ENCODE measurements around the gene HLA-DRB1.
"Not testable (repeated sequence)": the region's sequence is repeated elsewhere in the genome, so short reads cannot be mapped to it uniquely, and the experiment has no call there.

The HLA-DRB1 gene

DNA sequence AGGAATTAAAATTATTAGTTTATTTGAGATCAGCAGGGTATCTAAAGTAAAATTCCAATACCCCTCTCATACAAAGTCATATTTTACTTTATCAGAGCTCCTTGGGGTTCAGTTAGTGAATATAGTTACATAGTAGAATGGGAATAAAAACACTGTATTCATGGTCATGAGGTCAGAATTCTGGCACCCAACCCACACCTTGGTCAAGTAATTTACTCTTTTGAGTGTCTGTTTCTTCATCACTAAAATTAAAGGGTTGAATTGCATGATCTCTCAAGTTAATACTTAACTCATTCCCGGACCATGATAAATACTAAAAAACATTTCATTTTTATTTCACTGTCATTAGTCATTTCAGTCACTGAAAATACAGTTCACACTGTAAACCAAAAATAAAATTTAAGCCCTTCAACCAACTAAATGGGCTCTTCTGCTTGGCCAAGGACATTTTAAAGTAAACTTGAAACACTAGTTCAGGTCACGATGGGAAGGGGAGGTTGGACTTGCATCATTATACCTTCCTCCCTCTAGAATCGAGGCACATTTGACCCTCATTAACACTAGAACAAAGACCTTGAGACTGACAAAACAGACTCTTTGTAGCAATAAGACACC lies 21.1 kb upstream of the HLA-DRB1 start:
- Histone ChIP-seq H3K27ac (peak overlapping the region in 8 of 21 experiments; percentile 42 to 90 (median 68)), H3K4me3 (no peak overlapping the region)

DNA sequence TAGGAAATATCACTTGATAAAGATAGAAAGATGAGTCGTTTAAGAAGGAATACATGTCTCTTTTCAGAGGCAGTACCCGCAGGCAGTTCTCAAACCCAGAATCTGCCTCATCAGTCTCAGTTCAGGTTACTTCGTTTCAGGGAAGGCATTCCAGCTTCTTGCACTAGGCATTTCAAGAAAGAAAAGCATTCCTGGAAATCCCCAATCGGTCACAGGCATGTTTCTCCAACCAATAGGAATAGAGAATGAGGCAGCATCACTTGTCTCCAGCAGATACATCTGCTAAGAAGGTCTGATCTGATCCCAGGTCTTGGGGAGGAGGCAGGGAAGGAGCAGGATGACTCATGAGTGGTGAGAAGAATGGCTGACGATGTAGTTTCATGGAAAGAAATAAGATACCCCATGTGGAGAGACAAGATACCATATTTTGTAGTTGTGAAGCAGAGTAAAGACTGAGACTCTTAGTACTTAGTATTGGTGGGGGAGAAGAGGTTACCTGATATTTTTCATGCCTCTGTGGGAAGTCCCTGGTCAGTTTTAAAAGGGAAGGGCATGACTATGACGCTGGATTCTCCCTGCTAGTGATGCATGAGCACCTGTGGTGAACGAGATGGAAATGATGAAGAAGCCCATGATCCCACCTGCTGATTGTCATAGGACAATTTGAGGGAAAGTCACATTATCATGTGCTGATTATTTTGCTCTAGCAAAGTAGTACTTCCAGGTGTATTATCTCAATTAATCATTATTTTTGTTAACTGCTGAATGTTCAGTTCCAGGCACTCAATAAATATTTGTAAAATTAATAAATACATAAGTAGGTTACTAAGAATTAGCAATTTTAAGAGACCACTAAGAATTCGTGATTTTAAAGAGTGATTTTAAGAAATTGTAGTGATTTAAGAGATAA lies 20.3 kb upstream of the HLA-DRB1 start:
- Histone ChIP-seq H3K4me3 (peak overlapping the region in 1 of 7 experiments; percentile 15), H3K27ac (peak overlapping the region in 17 of 21 experiments; percentile 49 to 90 (median 64))

GRCh38 chr6:32609391-32609730 lies 19.7 kb upstream of the HLA-DRB1 start:
- H3K27ac ChIP-seq: peak overlapping the region in 15 of 21 experiments; percentile 22 to 86 (median 64)
- H3K4me3 ChIP-seq: no peak overlapping the region

GRCh38 chr6:32608362-32608761 lies 18.7 kb upstream of the HLA-DRB1 start:
- no peak overlapping the region for H3K4me3 ChIP-seq
- peak overlapping the region in 2 of 21 experiments; percentile 12 to 14 for H3K27ac ChIP-seq

DNA sequence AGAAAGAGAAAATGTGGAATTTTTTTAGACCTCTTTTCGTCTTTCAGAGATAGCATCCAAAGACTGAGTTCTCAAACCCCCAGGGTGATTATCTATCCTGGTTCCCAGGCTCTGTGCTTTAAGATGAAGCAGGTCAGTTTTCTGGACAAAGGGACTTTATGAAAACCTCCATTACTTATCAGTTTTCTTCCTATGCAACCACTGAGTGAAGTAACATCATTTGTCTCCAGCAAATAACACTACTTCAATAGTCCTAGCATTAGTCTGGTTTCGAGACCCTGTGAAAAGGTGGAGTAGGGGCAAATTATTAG lies 18.3 kb upstream of the HLA-DRB1 start:
- Histone ChIP-seq H3K4me3 (no peak overlapping the region), H3K27ac (peak overlapping the region in 4 of 21 experiments; percentile 3 to 39 (median 13))

- H3K27ac ChIP-seq: peak overlapping the region in 2 of 21 experiments; percentile 3 to 12
- H3K4me3 ChIP-seq: no peak overlapping the region
Measured at GRCh38 chr6:32607263-32607987, 17.8 kb upstream of the HLA-DRB1 start.

GRCh38 chr6:32604434-32604877 lies 14.8 kb upstream of the HLA-DRB1 start:
- Histone ChIP-seq H3K27ac (peak overlapping the region in 6 of 21 experiments; percentile 42 to 60 (median 56)), H3K4me3 (no peak overlapping the region)

GRCh38 chr6:32603888-32604287 lies 14.2 kb upstream of the HLA-DRB1 start:
- Histone ChIP-seq H3K4me3 (no peak overlapping the region), H3K27ac (peak overlapping the region in 5 of 21 experiments; percentile 17 to 60 (median 57))

DNA sequence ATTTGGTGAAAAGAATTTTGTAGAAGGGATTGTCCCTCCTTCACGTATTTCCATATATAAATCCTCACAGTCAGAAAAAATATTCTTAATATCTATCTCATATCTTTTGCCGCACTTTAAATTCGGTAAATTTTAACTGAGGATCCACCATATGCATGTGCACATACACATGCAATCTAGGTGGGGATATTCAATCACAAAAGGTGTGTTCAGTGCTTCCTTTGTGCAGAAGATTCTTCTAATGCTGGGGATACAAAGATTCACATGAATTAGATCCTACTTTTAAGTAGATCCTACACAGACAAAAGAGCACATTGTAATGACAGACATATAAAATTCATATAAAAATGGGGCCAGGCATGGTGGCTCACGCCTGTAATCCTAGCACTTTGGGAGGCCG lies 13.6 kb upstream of the HLA-DRB1 start:
- H3K27ac ChIP-seq: peak overlapping the region in 2 of 21 experiments; percentile 29 to 76
- no peak overlapping the region for H3K4me3 ChIP-seq

DNA sequence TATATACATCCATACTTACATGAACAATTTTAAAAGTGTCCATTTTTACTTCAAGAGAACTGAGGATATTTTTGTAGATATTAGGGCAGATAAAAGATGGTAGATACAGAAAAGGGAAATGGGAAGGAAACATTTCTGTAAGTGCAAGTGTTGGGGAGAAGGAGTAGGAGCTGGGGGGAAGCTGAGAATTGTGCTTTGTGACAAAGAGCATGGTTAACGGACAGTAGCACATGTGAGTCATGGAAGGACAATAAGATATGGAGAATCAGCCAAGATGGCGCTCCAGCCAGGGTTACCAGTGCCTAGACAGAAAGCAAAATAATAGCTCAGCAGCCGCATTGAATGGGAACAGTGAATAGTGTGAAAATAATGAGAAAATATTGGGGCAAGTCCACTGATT lies 12.7 kb upstream of the HLA-DRB1 start:
- H3K27ac ChIP-seq: no peak overlapping the region

DNA sequence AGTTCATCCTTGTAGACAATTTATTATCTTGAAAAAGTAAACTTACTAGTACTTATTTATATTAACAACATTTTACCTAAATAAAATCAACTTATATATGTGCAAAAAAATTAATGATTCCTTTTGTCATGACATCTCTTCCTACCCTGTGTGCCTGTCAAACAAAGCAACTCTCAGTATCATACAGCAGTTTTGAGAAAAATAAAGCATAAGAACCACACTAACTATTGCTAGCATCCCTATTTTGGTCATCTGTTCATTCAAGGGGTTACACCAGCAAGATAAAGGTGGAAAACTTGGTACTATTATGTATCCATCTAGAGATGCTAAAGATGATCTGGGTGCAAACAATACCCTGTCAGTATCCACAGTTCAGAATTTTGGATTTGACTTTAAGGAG lies 7.4 kb upstream of the HLA-DRB1 start:
- H3K4me3 ChIP-seq: no peak overlapping the region
- H3K27ac ChIP-seq: no peak overlapping the region

More for the DNA sequence above, 12.7 kb upstream of the HLA-DRB1 start:
- H3K4me3 ChIP-seq: no peak overlapping the region

GRCh38 chr6:32590713-32591112 lies 1.1 kb upstream of the HLA-DRB1 start:
- not testable (repeated sequence) for H3K4me3 ChIP-seq

GRCh38 chr6:32588156-32588555 lies 1.5 kb downstream of the HLA-DRB1 start:
- peak overlapping the region in 3 of 21 experiments; percentile 26 to 55 (median 48) for H3K27ac ChIP-seq
- peak overlapping the region in 3 of 7 experiments; percentile 12 to 32 (median 30) for H3K4me3 ChIP-seq

More at GRCh38 chr6:32590713-32591112, 1.1 kb upstream of the HLA-DRB1 start:
- H3K27ac ChIP-seq: not testable (repeated sequence)

DNA sequence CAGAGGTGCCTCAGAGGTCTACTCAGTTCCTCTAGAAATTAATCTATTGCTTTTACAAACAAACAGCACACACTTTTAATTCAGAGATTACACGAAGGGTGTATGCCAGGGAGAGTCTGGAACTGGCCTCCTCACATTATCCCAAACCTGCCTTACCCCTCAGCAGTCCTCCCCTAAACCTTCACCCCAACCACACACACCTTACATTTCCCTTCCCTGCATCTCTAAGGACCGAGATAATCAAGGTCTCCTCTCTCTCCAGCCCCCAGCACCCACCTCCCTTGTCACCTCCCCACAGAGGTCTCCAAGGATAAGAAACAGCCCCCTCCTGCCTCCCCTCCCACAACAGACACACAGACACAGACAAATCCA lies 6.1 kb downstream of the HLA-DRB1 start:
- Histone ChIP-seq H3K4me3 (peak overlapping the region in 1 of 7 experiments; percentile 32), H3K27ac (peak overlapping the region in 1 of 21 experiments; percentile 21)

DNA sequence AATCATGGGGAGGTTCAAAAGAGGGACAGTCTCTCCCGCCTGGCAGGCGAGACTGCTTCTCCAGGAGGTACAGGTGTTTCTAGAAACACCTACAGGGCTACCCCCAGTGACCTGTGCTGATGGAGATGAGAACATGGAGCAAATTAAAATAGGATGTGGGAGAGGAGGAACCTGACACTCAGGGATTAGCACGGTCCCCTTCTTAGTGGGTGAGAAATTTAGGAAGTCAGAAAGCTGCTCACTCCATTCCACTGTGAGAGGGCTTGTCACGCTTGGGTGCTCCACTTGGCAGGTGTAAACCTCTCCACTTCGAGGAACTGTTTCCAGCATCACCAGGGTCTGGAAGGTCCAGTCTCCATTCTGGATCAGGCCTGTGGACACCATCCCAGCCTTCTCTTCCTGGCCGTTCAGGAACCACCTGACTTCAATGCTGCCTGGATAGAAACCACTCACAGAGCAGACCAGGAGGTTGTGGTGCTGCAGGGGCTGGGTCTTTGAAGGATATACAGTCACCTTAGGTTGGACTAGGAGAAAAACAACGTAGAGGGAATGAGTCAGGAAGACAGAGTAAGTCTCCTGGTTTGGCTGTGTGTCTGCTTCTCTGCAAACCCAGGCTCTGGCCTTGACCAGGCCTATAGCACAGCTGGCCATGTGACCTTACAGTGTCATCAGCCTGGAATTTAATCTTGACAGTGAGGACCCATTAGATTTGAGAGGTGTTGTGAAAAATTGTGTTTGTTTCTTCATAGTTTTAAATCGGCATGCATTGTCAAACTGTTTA lies 8.1 kb downstream of the HLA-DRB1 start:
- H3K4me3 ChIP-seq: no peak overlapping the region
- no peak overlapping the region for H3K27ac ChIP-seq

GRCh38 chr6:32580593-32580992 lies 9.1 kb downstream of the HLA-DRB1 start:
- no peak overlapping the region for H3K27ac ChIP-seq

GRCh38 chr6:32578962-32579361 lies 10.7 kb downstream of the HLA-DRB1 start:
- Histone ChIP-seq H3K27ac (no peak overlapping the region), H3K4me3 (no peak overlapping the region)

More at GRCh38 chr6:32580593-32580992, 9.1 kb downstream of the HLA-DRB1 start:
- H3K4me3 ChIP-seq: no peak overlapping the region

GRCh38 chr6:32577493-32577892 lies 12.2 kb downstream of the HLA-DRB1 start:
- not testable (repeated sequence) for H3K4me3 ChIP-seq, H3K27ac ChIP-seq

DNA sequence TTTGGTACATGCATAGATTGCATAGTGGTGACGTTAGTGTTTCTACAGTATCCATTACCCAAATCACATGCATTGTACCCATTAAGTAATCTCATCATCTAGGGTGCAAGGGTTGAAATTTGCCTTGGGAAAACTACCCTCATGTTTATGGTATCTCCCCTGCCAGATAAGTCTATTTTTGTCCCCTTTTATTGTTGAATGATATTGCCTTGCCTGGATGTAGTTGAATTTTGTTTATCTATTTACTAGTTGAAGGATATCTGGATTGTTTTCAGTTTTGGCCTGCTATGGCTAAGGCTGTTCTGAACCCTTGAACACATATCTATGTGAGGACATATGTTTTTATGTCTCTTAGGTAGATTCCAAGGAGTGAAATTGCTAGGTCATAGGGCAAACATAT lies 13.4 kb downstream of the HLA-DRB1 start:
- no peak overlapping the region for H3K27ac ChIP-seq
- H3K4me3 ChIP-seq: no peak overlapping the region
